Endothelial cell of umbilical vein (primary cell): ENCODE results near the gene RIC8A. TPM values are rescaled to one million over a fixed set of nuclear protein-coding genes. Genes with fewer than 3 reads are reported as not detected.

Source experiments
- BruUV-seq: library from RNA; stranded (reverse); fragments of 400-500 nt; replicated peaks from 2 replicates; lab custom pipeline; 2021; lab: Mats Ljungman, UMichigan
- CTCF ChIA-PET: fragments of 300-600, 350-600 bp; sonication (Branson Sonifier 250); formaldehyde crosslinking; loops from one replicate; lab custom pipeline; 2021; ENCODE audit warnings: antibody characterized with exemption, inconsistent platforms; lab: Charles Lee
- POLR2A ChIA-PET: fragments of 300-600, 350-600 bp; sonication (Branson Sonifier 250); formaldehyde crosslinking; loops from one replicate; lab custom pipeline; 2021; ENCODE audit warnings: antibody characterized with exemption, inconsistent platforms; lab: Charles Lee
- DNase-seq: peaks from one replicate; pipeline ENCODE4 v3.0.0-alpha.2; 2011; ENCODE audit warnings: low read depth, low spot score
- FAIRE-seq: peaks from 2 replicates; lab custom pipeline; 2011; peaks lifted over from hg19 to GRCh38; lab: Jason Lieb, UNC
- H2AFZ ChIP-seq: 2 replicates; pipeline ENCODE4 v1.6.0; 2012; ENCODE audit warnings: low read depth, low read length, control low read depth, inconsistent platforms
- H3K27ac ChIP-seq: 2 replicates; pipeline ENCODE4 v1.5.1; 2011; ENCODE audit warnings: low read depth, mild to moderate bottlenecking, control low read depth, low read length, moderate library complexity; ENCODE audit not compliant: insufficient read depth
- H3K27me3 ChIP-seq, 2 experiments: 2 replicates each; pipeline versions ENCODE4 v1.6.0 to v1.6.1; 2011; ENCODE audit warnings: low read length in 2 of 2, mixed read lengths in 1 of 2; ENCODE audit not compliant: control insufficient read depth in 2 of 2, insufficient read depth in 2 of 2
- H3K36me3 ChIP-seq, 2 experiments: 2 replicates in 1 of 2; 3 replicates in 1 of 2; pipeline ENCODE4 v1.5.1; 2011; ENCODE audit warnings: low read length in 2 of 2, mild to moderate bottlenecking in 1 of 2, moderate library complexity in 1 of 2; ENCODE audit not compliant: control insufficient read depth in 2 of 2, insufficient read depth in 2 of 2; ENCODE audit errors: extremely low read depth in 1 of 2
- H3K4me1 ChIP-seq: 3 replicates; pipeline ENCODE4 v1.5.1; 2011; ENCODE audit warnings: mild to moderate bottlenecking, low read length; ENCODE audit not compliant: control insufficient read depth, insufficient read depth; ENCODE audit errors: extremely low read depth
- H3K4me2 ChIP-seq: 2 replicates; pipeline ENCODE4 v1.6.1; 2011; ENCODE audit warnings: low read length, control low read depth, mixed read lengths; ENCODE audit not compliant: insufficient read depth
- H3K4me3 ChIP-seq, 3 experiments: fragments of 200-600 bp in 1 of 3; sonication (generic), shearing (Covaris generic) in 1 of 3; replicated peaks in 1 of 3; 2 replicates each; pipeline ENCODE4 v1.5.1; 2011 to 2016; ENCODE audit warnings: control low read depth in 3 of 3, low read length in 3 of 3, mild to moderate bottlenecking in 2 of 3, inconsistent platforms in 1 of 3, low read depth in 1 of 3, moderate library complexity in 1 of 3; ENCODE audit not compliant: insufficient read depth in 1 of 3
- H3K79me2 ChIP-seq: 2 replicates; pipeline ENCODE4 v1.6.0; 2012; ENCODE audit warnings: low read length, inconsistent platforms; ENCODE audit not compliant: control insufficient read depth, insufficient read depth
- H3K9ac ChIP-seq: replicated peaks from 2 replicates; pipeline ENCODE3; 2011; ENCODE audit warnings: low read length, control low read depth; ENCODE audit not compliant: insufficient read depth; ENCODE audit errors: extremely low read depth
- H3K9me1 ChIP-seq: replicated peaks from 3 replicates; pipeline ENCODE4 v1.6.0; 2011; ENCODE audit warnings: mild to moderate bottlenecking, low read length; ENCODE audit not compliant: control insufficient read depth, insufficient read depth; ENCODE audit errors: extremely low read depth
- H3K9me3 ChIP-seq: replicated peaks from 2 replicates; pipeline ENCODE4 v1.5.1; 2012; ENCODE audit warnings: low read length, inconsistent platforms; ENCODE audit not compliant: control insufficient read depth, insufficient read depth
- H4K20me1 ChIP-seq: replicated peaks from 2 replicates; pipeline ENCODE3; 2011; ENCODE audit warnings: mild to moderate bottlenecking, low read length; ENCODE audit not compliant: control insufficient read depth, insufficient read depth; ENCODE audit errors: extremely low read depth
- EZH2 ChIP-seq: IDR thresholded peaks from 2 replicates; pipeline ENCODE4 v1.6.1; 2012; ENCODE audit warnings: borderline replicate concordance, low read depth, mild to moderate bottlenecking, moderate library complexity, low read length, inconsistent platforms; ENCODE audit not compliant: severe bottlenecking
- FOS ChIP-seq: IDR thresholded peaks from 2 replicates; pipeline ENCODE4 v1.6.1; 2011; ENCODE audit warnings: mild to moderate bottlenecking, low read length, moderate library complexity, borderline replicate concordance; ENCODE audit not compliant: insufficient read depth
- GATA2 ChIP-seq: IDR thresholded peaks from 2 replicates; pipeline ENCODE4 v1.7.0; 2011; ENCODE audit warnings: low read depth, mild to moderate bottlenecking, moderate library complexity, mixed read lengths, low read length; ENCODE audit not compliant: insufficient read length, insufficient read depth
- JUN ChIP-seq: IDR thresholded peaks from 2 replicates; pipeline ENCODE4 v1.6.1; 2011; ENCODE audit warnings: borderline replicate concordance, low read depth; ENCODE audit not compliant: insufficient read length, insufficient read depth
- MYC ChIP-seq: IDR thresholded peaks from one replicate; pipeline ENCODE4 v1.6.1; 2011; ENCODE audit warnings: mild to moderate bottlenecking, low read depth, low read length
- POLR2A ChIP-seq: IDR thresholded peaks from 2 replicates; pipeline ENCODE4 v1.6.1; 2012; ENCODE audit warnings: low read depth, mild to moderate bottlenecking, control low read depth, low read length
- POLR2AphosphoS5 ChIP-seq: IDR thresholded peaks from 2 replicates; pipeline ENCODE4 v1.6.1; 2012; ENCODE audit warnings: low read depth, mild to moderate bottlenecking, control low read depth, low read length, moderate library complexity; ENCODE audit not compliant: insufficient read depth
- dilution Hi-C: fragments of 300-500 bp; cut with MboI; formaldehyde crosslinking; loops from one replicate; pipeline ENCODE4 v1.15.0; 2019; ENCODE audit warnings: low sequenced_read_pairs; ENCODE audit not compliant: extremely low pct_ligation_motif_present
- intact Hi-C: fragments of 100-400 bp; cut with micrococcal nuclease; formaldehyde crosslinking; loops from one replicate; pipeline ENCODE4 v1.10.0; 2022
- polyA plus RNA-seq, 4 experiments: library from polyadenylated mRNA; depleted of rRNA in 3 of 4; stranded (reverse) in 3 of 4; unstranded in 1 of 4; fragments of >200 nt; gene quantifications; 2 replicates each; pipeline versions ENCODE4 v1.2.1 to v1.2.3, GENCODE V29; 2011 to 2012; ENCODE audit warnings: missing spikeins in 1 of 4
- total RNA-seq: library from RNA; stranded (reverse); gene quantifications from 2 replicates; pipeline ENCODE4 v1.2.3, GENCODE V29; 2021
- TF ChIP-seq, protein P1 (sequence below), 2 donors: IDR thresholded peaks; 1 replicate in 1 of 2; 2 replicates in 1 of 2; pipeline ENCODE4 v1.5.1; 2011; ENCODE audit warnings: low read length in 2 of 2, mild to moderate bottlenecking in 2 of 2, moderate library complexity in 2 of 2, control low read depth in 1 of 2, inconsistent platforms in 1 of 2, low read depth in 1 of 2; ENCODE audit not compliant: insufficient read depth in 1 of 2; ENCODE audit errors: extremely low read depth in 1 of 2
- TF ChIP-seq, protein P2 (sequence below): IDR thresholded peaks from 2 replicates; pipeline ENCODE4 v1.6.1; 2011; ENCODE audit not compliant: insufficient read depth, insufficient read length

RIC8A gene
- total and polyA plus RNA-seq, 2 donors (not counting 3 experiments of a cell fraction or from before 2014, with no cell fraction given) = 112 to 143 TPM

DNA sequence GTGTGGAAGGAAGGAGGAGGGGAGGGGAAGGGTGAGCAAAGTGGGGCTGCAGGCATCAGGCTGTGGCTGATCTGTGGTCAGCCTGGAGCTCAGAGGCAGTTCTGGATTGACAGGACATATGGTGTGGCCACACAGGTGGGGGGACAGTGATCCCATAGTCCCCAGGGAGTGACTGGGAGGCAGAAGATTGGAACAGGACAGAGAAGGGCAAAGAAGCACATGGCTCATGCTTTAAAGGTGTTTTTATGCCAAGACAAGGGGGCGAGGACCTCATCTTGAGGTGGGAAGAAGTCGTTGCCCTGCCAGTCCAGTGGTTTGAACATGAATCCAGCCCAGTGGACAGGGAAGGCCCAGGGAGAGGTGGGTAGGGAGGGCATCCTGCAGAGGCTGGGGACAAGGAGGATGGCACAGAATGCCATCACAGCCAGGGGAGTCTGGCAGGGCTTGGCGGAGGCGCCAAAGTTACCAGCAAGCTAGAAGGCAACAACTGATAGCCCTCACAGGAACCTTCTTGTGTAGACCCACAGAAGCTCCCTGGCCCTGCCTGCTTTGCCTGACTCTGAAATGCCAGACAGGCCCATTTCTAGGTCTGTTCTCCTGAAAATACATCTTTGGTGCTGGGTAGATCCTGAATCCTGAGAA is 3.4 kb upstream of the RIC8A start:
- Histone ChIP-seq H2AFZ (no peak overlapping the region), H3K27ac (no peak overlapping the region), H4K20me1 (no peaks in the 10 kb centered on the region), H3K9ac (no peak overlapping the region), H3K36me3 (peaks cover 0 to 18% of the 10 kb centered on the region in 2 experiments), H3K9me1 (no peaks in the 10 kb centered on the region), H3K4me3 (no peak overlapping the region), H3K9me3 (no peaks in the 10 kb centered on the region), H3K4me2 (no peak overlapping the region), H3K4me1 (peaks cover 7% of the 10 kb centered on the region), H3K79me2 (peaks cover 24% of the 10 kb centered on the region), H3K27me3 (no peaks in the 10 kb centered on the region)
- dilution Hi-C loops (no loop called here), intact Hi-C loops (no loop called here)
- POLR2A ChIA-PET = no interaction called here
- BruUV-seq = no TSS peak
- FAIRE-seq (no peak), DNase-seq (no peak)
- CTCF ChIA-PET = interaction anchor here (0.6 kb wide), 1 partner anchor 10 kb away, joined by 3 read pairs; no protein-coding TSS in a partner anchor
- no peak for TF ChIP-seq GATA2
- TF ChIP-seq MYC = no peak
- no peak for TF ChIP-seq POLR2AphosphoS5
- no peak for TF ChIP-seq POLR2A
- TF ChIP-seq FOS = no peak
- TF ChIP-seq, protein P1, sequence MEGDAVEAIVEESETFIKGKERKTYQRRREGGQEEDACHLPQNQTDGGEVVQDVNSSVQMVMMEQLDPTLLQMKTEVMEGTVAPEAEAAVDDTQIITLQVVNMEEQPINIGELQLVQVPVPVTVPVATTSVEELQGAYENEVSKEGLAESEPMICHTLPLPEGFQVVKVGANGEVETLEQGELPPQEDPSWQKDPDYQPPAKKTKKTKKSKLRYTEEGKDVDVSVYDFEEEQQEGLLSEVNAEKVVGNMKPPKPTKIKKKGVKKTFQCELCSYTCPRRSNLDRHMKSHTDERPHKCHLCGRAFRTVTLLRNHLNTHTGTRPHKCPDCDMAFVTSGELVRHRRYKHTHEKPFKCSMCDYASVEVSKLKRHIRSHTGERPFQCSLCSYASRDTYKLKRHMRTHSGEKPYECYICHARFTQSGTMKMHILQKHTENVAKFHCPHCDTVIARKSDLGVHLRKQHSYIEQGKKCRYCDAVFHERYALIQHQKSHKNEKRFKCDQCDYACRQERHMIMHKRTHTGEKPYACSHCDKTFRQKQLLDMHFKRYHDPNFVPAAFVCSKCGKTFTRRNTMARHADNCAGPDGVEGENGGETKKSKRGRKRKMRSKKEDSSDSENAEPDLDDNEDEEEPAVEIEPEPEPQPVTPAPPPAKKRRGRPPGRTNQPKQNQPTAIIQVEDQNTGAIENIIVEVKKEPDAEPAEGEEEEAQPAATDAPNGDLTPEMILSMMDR (IDR thresholded peaks at IDR 0.05; ENCODE audit: extremely low read depth in 1 of 2, insufficient read depth in 1 of 2, low read depth in 1 of 2, low read length in 2 of 2) = no peak
- TF ChIP-seq, protein P2, sequence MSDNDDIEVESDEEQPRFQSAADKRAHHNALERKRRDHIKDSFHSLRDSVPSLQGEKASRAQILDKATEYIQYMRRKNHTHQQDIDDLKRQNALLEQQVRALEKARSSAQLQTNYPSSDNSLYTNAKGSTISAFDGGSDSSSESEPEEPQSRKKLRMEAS = no peak
- no peak for TF ChIP-seq JUN
- TF ChIP-seq EZH2 = no peak
